CD14-positive monocyte (primary cell): ENCODE measurements around the gene KCNMA1. TPM values are rescaled to one million over a fixed set of nuclear protein-coding genes. Genes with fewer than 3 reads are reported as not detected.

Experiments used
- DNase-seq, 3 donors: peaks; one replicate each; pipeline ENCODE4 v3.0.0-alpha.2; 2011 to 2022
- H2AFZ ChIP-seq: 2 replicates; pipeline ENCODE4 v1.6.0; 2012; ENCODE audit warnings: mild to moderate bottlenecking, low read depth, low read length, inconsistent platforms; ENCODE audit not compliant: insufficient read depth, poor library complexity, severe bottlenecking
- H3K27ac ChIP-seq, 2 donors: 1 replicate in 1 of 2; 2 replicates in 1 of 2; pipeline ENCODE4 v1.5.1; 2012 to 2013; ENCODE audit warnings: low read length in 2 of 2, control low read depth in 1 of 2, inconsistent platforms in 1 of 2, low read depth in 1 of 2, mild to moderate bottlenecking in 1 of 2
- H3K27me3 ChIP-seq, 2 donors: one replicate each; pipeline versions ENCODE4 v1.6.0 to v1.6.1; 2011 to 2013; ENCODE audit warnings: low read length in 2 of 2; ENCODE audit not compliant: control insufficient read depth in 2 of 2, insufficient read depth in 2 of 2
- H3K36me3 ChIP-seq, 2 donors: replicated peaks in 1 of 2; 1 replicate in 1 of 2; 2 replicates in 1 of 2; pipeline versions ENCODE4 v1.5.1 to v1.6.1; 2012 to 2013; ENCODE audit warnings: low read length in 2 of 2, control low read depth in 1 of 2, inconsistent platforms in 1 of 2, mild to moderate bottlenecking in 1 of 2; ENCODE audit not compliant: insufficient read depth in 2 of 2, control insufficient read depth in 1 of 2
- H3K4me1 ChIP-seq, 2 donors: 1 replicate in 1 of 2; 2 replicates in 1 of 2; pipeline versions ENCODE4 v1.5.1 to v1.6.1; 2012 to 2013; ENCODE audit warnings: low read length in 2 of 2, control low read depth in 1 of 2, inconsistent platforms in 1 of 2, mild to moderate bottlenecking in 1 of 2, moderate library complexity in 1 of 2; ENCODE audit not compliant: insufficient read depth in 2 of 2, control insufficient read depth in 1 of 2
- H3K4me2 ChIP-seq: replicated peaks from 2 replicates; pipeline ENCODE3; 2012; ENCODE audit warnings: low read length, moderate library complexity, mild to moderate bottlenecking; ENCODE audit not compliant: poor library complexity, severe bottlenecking; ENCODE audit errors: extremely low read depth
- H3K4me3 ChIP-seq, 3 experiments: fragments of 200-600 bp in 1 of 3; sonication (generic) in 1 of 3; replicated peaks in 1 of 3; 1 replicate in 2 of 3; 2 replicates in 1 of 3; pipeline ENCODE4 v1.5.1; 2011 to 2013; ENCODE audit warnings: low read length in 3 of 3, mild to moderate bottlenecking in 3 of 3, control low read depth in 2 of 3, low read depth in 2 of 3, inconsistent platforms in 1 of 3, moderate library complexity in 1 of 3
- H3K79me2 ChIP-seq: 2 replicates; pipeline ENCODE4 v1.6.0; 2012; ENCODE audit warnings: mild to moderate bottlenecking, control low read depth, inconsistent platforms, low read length, moderate library complexity; ENCODE audit not compliant: insufficient read depth
- H3K9ac ChIP-seq: 2 replicates; pipeline ENCODE4 v1.6.0; 2017; ENCODE audit warnings: low read length, mild to moderate bottlenecking; ENCODE audit not compliant: insufficient read depth, poor library complexity, severe bottlenecking
- H3K9me3 ChIP-seq, 2 donors: replicated peaks in 1 of 2; 1 replicate in 1 of 2; 2 replicates in 1 of 2; pipeline versions ENCODE4 v1.5.1 to v1.6.1; 2012 to 2013; ENCODE audit warnings: low read length in 2 of 2, control low read depth in 1 of 2; ENCODE audit not compliant: control insufficient read depth in 1 of 2, insufficient read depth in 1 of 2
- H4K20me1 ChIP-seq: 2 replicates; pipeline ENCODE4 v1.6.0; 2012; ENCODE audit warnings: mild to moderate bottlenecking, low read length, control low read depth, moderate library complexity; ENCODE audit not compliant: insufficient read depth
- H3K27ac Mint-ChIP-seq, 7 donors: one replicate each; pipeline ENCODE4 v1.8.0; 2020; ENCODE audit warnings: mild to moderate bottlenecking in 7 of 7, mixed read lengths in 7 of 7, moderate library complexity in 6 of 7, inconsistent platforms in 2 of 7
- H3K27me3 Mint-ChIP-seq, 3 donors: one replicate each; pipeline ENCODE4 v1.8.0; 2021 to 2022; ENCODE audit warnings: low read depth in 3 of 3, mild to moderate bottlenecking in 3 of 3, mixed read lengths in 3 of 3, moderate library complexity in 3 of 3, inconsistent platforms in 1 of 3
- H3K36me3 Mint-ChIP-seq, 2 donors: one replicate each; pipeline ENCODE4 v1.8.0; 2020; ENCODE audit warnings: mixed read lengths in 2 of 2, inconsistent platforms in 1 of 2, mild to moderate bottlenecking in 1 of 2
- H3K4me1 Mint-ChIP-seq: one replicate; pipeline ENCODE4 v1.8.0; 2020; ENCODE audit warnings: mild to moderate bottlenecking, mixed read lengths
- H3K4me3 Mint-ChIP-seq, 2 donors: one replicate each; pipeline ENCODE4 v1.8.0; 2020; ENCODE audit warnings: mild to moderate bottlenecking in 2 of 2, mixed read lengths in 2 of 2, moderate library complexity in 1 of 2
- H3K9me3 Mint-ChIP-seq, 7 donors: one replicate each; pipeline ENCODE4 v1.8.0; 2020 to 2022; ENCODE audit warnings: mixed read lengths in 7 of 7, mild to moderate bottlenecking in 6 of 7, moderate library complexity in 6 of 7, inconsistent platforms in 2 of 7
- CTCF ChIP-seq: fragments of 200-600 bp; IDR thresholded peaks from one replicate; pipeline ENCODE4 v1.8.0; 2022; ENCODE audit warnings: antibody characterized with exemption, mild to moderate bottlenecking
- WGBS: methylation state at CpG from one replicate; pipeline ENCODE4 v1.1.5; 2013; ENCODE audit warnings: missing lambda C conversion rate; ENCODE audit not compliant: insufficient coverage; 5-methylcytosine and 5-hydroxymethylcytosine counted together
- intact Hi-C, 2 donors: fragments of 100-400 bp; cut with micrococcal nuclease; formaldehyde crosslinking; loops; one replicate each; pipeline versions ENCODE4 v1.15.0 to v1.15.1; 2023
- polyA plus RNA-seq, 3 donors: library from polyadenylated mRNA; depleted of rRNA in 1 of 3; unstranded in 2 of 3; stranded (reverse) in 1 of 3; fragments of 300-500 nt in 2 of 3; fragments of >200 nt in 1 of 3; fragmentation: Illumina TruSeq in 2 of 3; gene quantifications; 1 replicate in 2 of 3; 2 replicates in 1 of 3; pipeline ENCODE4 v1.2.3, GENCODE V29; 2012 to 2021

The KCNMA1 gene
- polyA plus RNA-seq, 3 donors, result 0.11 to 1.0 TPM; not detected in 1

- no peak overlapping the region for H3K4me3 ChIP-seq
- H3K27me3 Mint-ChIP-seq, result peaks cover 7 to 12% (median 9%) of the 10 kb centered on the region in 3 donors
- H3K4me2 ChIP-seq, result no peak overlapping the region
- H3K36me3 ChIP-seq, result no peaks in the 10 kb centered on the region
- no peak overlapping the region for H3K9ac ChIP-seq
- DNase-seq, result no peak
- H3K79me2 ChIP-seq, result no peaks in the 10 kb centered on the region
- no peaks in the 10 kb centered on the region for H3K4me1 Mint-ChIP-seq
- no peaks in the 10 kb centered on the region for H3K9me3 ChIP-seq
- TF ChIP-seq CTCF, result no peak
- intact Hi-C loops, result no loop called here
- peaks cover 6% of the 10 kb centered on the region in 2 donors for H3K27me3 ChIP-seq
- no peaks in the 10 kb centered on the region for H3K4me1 ChIP-seq
- no peak overlapping the region for H3K4me3 Mint-ChIP-seq
- no peaks in the 10 kb centered on the region for H4K20me1 ChIP-seq
- 100% methylated on average over 1 of the region's 1 CpG for WGBS
- peaks cover 0 to 2% (median 0%) of the 10 kb centered on the region in 7 donors for H3K9me3 Mint-ChIP-seq
- H2AFZ ChIP-seq, result no peak overlapping the region
- H3K27ac ChIP-seq, result no peak overlapping the region
- no peak overlapping the region for H3K27ac Mint-ChIP-seq
- no peaks in the 10 kb centered on the region for H3K36me3 Mint-ChIP-seq
Measured at GRCh38 chr10:77151408-77151807, 486.2 kb downstream of the KCNMA1 start.

GRCh38 chr10:77149706-77150105 is 487.9 kb downstream of the KCNMA1 start:
- Mint-ChIP-seq H3K27ac (no peak overlapping the region), H3K27me3 (peaks cover 7 to 11% (median 11%) of the 10 kb centered on the region in 3 donors), H3K36me3 (no peaks in the 10 kb centered on the region), H3K9me3 (peaks cover 0 to 2% (median 0%) of the 10 kb centered on the region in 7 donors), H3K4me3 (no peak overlapping the region), H3K4me1 (peaks cover 4% of the 10 kb centered on the region)
- Histone ChIP-seq H3K79me2 (no peaks in the 10 kb centered on the region), H3K4me3 (no peak overlapping the region), H4K20me1 (no peaks in the 10 kb centered on the region), H3K4me2 (no peak overlapping the region), H3K27me3 (peaks cover 6% of the 10 kb centered on the region in 2 donors), H3K4me1 (peaks cover 4% of the 10 kb centered on the region in 2 donors), H3K27ac (no peak overlapping the region), H3K9me3 (no peaks in the 10 kb centered on the region), H3K9ac (no peak overlapping the region), H3K36me3 (no peaks in the 10 kb centered on the region), H2AFZ (no peak overlapping the region)
- TF ChIP-seq CTCF, result no peak
- 100% methylated on average over 1 of the region's 2 CpGs for WGBS
- intact Hi-C loops, result no loop called here
- DNase-seq, result no peak
